Measurements from ENCODE around the gene SERPINA1. TPM values are rescaled to one million over a fixed set of nuclear protein-coding genes. Genes with fewer than 3 reads are reported as not detected.
A peak's percentile ranks its signal among the peaks of the same experiment; 100 is the strongest.
"Not testable (repeated sequence)": the region's sequence is repeated elsewhere in the genome, so short reads cannot be mapped to it uniquely, and the experiment has no call there.

The SERPINA1 gene
- total RNA-seq, 1 donor from 2014 or later = 348 TPM

DNA sequence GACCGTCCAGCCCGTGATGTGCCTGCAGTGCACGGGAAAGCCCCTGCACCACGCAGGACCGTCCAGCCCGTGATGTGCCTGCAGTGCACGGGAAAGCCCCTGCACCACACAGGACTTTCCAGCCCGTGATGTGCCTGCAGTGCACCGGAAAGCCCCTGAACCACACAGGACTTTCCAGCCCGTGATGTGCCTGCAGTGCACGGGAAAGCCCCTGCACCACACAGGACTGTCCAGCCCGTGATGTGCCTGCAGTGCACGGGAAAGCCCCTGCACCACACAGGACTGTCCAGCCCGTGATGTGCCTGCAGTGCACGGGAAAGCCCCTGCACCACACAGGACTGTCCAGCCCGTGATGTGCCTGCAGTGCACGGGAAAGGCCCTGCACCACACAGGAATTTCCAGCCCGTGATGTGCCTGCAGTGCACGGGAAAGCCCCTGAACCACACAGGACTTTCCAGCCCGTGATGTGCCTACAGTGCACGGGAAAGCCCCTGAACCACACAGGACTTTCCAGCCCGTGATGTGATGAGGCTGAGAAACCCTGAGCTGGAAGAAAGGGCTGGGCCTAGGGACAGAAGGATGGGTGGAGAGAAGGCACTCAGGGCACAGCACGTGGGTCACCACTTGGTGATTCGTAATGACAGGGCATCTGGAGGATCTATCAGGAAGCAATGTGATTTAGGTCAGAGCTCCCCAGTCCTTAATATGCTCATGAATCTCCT lies 42.2 kb downstream of the SERPINA1 start:
- DNase-seq (ENCODE audit: low spot score) = not testable (repeated sequence)

DNA sequence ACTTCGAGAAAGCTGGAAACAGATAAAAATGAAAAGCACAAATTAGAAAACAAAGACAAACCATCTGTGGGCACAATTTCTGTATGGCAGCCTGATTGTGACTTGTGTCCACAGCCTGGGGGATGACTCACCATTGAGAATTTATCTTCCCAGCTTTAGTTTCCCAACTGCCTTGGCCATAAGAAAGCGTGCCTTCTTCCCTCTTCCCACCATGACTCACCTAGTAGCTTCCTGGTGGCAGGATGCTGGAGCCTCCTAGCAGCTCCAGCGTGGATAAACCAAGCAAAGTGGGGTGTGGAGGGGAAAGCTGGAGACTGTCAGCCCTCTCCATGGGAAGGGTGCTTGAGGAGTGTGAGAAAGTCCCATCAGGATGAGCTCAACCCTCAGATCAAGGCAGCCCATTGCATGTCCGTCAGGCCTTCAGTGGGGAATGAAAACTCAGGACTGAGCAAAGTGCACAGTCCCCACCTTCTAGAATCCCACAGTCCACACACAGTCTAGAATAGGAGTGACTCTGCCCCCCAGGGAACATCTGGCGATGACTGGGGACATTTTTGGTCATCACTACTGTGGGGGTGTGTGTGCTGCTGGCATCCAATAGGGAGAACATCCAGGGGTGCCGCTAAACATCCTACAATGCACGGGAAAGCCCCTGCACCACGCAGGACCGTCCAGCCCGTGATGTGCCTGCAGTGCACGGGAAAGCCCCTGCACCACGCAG lies 42.9 kb downstream of the SERPINA1 start:
- peak; percentile 34 for DNase-seq (ENCODE audit: low spot score)

DNA sequence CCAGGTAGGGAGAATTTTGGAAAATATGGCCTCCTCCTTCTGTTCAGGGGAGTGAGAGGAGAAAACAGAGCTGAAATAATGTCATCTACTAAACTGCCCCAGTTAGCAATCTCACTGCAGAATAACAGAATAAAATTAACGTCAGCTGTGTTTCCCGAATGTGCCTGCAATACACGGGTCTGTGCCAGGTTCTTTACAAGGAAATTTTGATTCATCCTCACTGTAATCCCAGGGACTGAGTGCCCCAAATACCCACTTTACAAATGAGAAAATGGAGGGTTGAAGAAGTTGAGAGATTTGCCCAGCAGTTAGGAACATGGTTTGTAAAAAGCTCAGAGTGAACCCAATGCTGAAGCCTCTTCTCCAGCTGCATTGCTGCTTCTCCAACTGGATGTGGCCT lies 44.0 kb downstream of the SERPINA1 start:
- no peak for DNase-seq (ENCODE audit: low spot score)

DNA sequence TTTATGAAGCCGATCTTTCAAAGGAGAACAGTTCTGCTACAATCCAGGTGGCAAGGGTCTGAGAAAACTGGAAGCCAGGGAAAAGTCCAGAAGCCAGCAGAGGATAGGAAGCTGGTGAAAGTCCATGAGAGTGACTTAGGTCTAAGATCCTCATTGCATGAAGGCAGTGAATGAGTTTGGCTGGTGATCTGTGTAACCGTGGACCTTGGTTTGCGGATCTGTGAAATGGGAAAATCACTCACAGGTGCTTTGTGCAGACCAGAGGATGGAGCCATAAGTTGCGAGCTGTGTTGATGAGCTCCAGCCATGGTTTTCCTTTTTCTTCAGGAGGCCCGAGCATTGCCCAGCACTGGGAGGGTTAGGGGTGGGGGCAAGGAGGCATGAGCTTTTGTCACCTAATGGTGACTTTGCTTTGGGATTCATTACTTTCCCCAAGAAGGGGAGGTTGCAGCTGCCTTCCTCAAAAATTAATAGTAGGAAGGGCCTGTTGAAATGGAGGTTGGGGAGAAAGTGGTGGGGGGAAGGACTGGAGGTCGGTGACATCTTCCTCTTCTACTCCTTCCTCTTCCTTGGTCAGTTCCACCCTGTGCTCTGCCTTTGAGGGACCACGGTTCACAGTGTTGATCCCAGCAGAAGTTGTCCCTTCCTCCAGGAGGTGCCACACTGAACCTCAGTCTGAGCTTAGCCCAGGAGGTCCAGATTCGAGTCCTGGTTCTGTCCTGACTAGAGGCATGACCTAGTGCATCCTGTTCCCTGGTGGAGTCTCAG lies 45.0 kb downstream of the SERPINA1 start:
- no peak for DNase-seq (ENCODE audit: low spot score)

DNA sequence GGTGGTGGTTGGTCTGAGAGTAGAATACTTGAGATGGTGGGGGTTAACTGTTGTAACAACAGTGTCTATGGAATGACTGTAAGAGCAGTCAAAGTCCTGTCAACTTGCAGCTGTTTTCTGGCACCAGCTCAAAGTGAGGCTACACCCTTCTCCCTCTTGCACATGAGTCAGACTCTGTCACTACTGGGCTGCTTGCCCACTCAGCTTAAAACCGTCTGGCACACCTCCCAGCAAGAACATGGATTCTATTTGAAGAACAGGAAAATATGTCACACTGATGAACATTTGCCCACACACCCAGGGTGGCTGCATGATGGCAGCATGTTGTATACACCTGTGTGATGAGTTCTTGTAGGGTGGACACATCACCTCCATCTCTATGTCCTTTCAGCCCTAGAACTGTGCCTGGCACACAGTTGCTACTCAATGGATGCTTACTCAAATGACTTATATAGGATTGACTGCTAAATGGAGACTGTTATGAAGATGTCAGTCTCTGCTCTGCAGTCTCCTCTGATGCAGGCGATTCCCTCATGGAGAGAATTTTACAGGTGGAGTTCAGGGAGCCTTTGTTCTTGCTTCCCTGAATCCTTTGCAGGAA lies 46.0 kb downstream of the SERPINA1 start:
- DNase-seq (ENCODE audit: low spot score) = peak; percentile 94

DNA sequence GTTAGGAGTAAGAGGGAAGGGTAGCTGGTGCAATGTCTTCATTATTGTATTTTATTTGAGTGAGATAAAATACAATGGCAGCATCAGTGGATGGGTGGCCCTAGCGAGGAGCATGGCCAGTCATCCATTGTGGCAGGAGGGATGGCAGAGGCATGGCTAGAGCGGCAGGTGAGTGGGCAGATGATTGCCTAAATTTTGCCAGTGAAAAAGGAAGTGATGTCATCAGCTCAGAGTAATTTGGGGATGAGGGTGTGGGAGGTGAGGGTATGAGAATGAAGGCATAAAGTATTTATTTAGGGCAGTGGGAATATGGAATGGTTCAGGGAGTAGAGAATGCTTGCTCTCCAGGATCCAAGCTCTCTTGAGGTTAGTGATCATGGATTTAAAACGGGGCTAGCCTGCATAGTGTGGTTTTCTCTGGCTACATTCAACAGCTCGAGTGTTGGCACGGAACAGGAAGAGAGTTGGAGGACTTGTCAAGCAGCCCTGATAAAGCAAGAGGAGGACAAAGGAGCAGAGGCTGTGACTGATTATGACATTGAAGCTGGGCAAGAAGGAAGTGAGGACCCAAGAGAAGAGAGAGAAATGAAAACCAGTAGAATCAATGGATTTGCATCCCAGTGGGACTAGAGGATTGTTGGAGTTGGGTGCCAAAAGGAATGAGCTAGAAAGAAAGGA lies 46.6 kb downstream of the SERPINA1 start:
- DNase-seq (ENCODE audit: low spot score) = no peak

DNA sequence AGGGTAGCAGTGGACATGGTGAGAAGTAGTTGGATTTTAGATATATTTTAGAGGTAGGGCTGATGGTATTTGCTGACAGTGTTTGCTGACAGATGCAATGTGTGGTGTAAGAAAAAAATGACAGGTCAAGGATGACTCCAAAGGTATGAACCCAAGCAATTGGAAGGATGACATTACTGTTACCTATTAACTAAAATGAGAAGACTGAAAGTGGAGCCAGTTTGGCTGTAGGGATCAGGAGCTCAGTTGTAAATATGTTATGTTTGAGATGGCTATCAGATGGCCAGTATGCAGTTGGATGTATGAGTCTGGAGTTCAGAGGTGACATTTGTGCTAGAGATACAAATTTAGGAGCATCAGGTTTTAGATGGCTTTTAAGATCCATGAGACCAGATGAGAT lies 47.9 kb downstream of the SERPINA1 start:
- no peak for DNase-seq (ENCODE audit: low spot score)

DNA sequence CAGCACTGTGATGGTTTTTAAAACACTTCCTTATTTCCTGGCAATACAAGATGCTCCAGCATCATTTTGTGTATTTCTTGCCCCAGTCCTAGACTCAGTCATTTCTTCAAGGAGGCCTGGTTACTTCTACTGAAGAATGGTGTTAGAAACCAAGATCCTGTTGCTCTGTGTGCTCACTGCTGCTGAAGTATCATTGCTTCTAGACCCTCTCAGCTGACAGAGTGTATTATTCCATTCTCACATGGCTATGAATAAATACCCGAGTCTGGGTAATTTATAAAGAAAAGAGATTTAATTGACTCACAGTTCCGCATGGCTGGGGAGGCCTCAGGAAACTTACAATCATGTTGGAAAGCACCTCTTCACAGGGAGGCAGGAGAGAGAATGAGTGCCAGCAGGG lies 50.4 kb downstream of the SERPINA1 start:
- DNase-seq (ENCODE audit: low spot score) = no peak

DNA sequence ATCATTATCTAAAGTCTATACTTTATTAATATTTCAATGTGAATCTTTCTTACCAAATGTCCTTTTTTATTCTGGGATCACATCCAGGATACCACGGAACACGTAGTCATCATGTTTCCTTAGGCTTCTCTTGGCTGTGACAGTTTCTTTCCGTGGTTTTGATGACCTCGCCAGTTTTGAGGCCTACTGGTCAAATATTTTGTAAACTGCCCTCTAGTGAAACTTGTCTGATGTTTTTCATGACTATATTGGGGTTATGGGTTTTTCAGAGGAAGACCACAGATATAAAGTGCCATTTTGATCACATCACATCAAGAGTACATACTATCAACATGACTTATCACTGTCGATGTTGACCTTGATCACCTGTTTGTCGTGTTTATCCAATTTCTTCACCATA lies 51.1 kb downstream of the SERPINA1 start:
- no peak for DNase-seq (ENCODE audit: low spot score)

DNA sequence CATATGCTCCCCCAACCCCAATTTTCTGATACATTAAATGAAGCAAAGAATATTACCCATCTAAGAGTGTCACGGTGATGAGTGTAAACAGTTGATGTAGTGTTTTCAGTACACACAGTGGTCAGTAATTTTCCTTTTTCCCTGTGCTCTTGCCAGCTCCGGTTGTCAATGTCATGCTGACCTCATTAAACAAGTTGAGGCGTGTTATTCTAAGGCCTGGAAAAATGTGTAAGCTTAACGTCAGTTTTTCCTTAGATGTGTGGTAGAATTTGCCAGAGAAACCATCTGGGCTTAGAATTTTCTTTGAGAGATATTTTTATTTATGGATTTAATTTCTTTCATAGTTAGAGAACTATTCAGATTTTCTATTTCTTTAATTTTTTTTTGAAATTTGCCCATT lies 53.5 kb downstream of the SERPINA1 start:
- no peak for DNase-seq (ENCODE audit: low spot score)

DNA sequence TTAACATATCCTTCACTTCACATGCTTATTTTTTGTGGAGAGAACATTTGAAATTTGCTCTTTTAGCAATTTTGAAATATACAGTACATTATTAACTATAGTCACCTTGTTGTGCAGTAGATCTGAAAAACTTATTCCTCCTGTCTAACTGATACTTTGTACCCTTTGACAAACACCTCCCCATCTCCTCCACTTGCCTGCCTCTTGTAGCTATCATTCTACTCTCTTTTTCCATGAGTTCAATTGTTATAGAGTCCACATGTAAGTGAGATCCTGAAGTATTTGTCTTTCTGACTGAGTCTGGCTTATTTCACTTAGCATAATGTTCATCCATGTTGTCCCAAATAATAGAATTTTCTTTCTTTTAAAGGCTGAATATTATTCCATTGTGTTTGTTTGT lies 55.8 kb downstream of the SERPINA1 start:
- no peak for DNase-seq (ENCODE audit: low spot score)

DNA sequence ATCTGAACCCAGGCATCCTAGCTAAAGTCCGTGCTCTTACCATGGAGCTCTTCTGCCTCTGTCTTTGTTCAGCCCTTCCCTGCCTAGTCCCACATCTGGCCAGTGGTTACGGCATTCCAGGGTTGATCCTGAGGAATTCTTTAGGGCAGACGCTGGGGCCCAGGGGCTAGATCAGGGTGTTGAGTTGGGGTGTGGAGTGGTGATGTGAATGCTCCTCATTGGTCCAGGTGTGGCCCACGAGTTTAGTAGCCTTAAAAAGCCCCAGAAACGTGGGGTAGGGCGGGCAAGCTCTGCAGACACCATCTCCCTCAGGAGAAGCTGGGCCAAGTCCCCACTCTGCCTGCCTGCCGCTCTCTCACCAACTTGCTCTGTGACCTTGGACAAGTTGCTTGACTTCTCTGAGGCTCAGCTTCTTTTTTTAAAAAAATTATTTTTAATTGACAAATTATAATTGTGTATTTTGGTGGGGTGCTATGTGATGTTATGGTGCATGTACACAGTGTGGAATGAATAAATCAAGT lies 56.3 kb downstream of the SERPINA1 start:
- DNase-seq (ENCODE audit: low spot score) = no peak

DNA sequence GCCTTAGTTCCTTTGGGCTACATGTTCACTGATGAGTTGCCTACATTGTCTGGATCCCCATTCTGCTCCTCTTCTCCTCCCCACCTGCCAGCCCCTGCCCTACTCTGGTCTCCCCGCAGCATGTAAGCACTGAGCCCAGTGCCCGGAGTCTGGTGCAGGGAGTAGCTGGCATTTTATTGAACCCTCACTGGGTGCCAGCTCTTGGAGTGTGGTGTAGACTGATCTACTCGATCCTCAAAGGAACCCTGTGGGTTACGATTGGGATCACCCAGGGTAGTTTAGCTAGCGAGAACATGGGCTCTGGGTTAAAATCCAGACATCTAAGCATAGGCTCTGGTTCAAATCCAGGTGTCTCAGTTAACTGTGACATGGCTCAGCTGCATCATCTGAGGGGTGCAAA lies 56.9 kb downstream of the SERPINA1 start:
- DNase-seq (ENCODE audit: low spot score) = no peak

DNA sequence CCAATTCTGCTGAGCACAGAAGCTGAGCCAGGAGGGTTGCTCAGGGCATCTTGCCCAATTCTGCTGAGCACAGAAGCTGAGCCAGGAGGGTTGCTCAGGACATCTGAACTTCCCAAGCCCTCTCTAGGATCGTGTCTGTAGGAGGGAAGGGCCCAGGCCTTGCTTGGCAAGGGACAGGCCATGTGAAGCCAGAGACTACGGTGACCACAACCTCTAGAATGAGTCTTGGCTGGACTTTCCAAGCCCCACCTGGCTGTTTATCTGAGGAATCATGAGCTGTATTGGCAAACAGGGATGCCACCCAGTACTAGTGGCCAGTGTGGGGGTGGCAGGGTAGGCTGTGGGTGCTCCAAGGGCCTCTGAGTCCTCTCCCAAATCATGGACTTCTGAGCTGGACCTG lies 57.5 kb downstream of the SERPINA1 start:
- no peak for DNase-seq (ENCODE audit: low spot score)

DNA sequence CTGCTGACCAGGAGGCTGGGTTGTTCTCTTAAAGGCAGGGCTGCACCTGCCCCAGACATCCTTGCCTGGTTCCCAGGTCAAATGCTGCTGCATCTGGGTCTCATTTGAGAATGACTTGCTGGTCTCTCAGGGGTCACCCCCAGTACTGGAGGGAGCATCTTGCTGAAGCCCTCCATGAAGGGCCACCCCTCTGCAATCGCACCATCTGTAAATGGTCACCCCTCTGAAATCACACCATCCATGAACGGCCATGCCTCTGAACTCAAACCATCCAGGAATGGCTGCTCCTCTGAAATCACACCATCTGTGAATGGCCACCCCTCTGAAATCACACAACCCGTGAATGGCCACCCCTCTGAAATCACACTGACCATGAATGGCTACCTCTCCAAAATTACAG lies 58.0 kb downstream of the SERPINA1 start:
- no peak for DNase-seq (ENCODE audit: low spot score)

DNA sequence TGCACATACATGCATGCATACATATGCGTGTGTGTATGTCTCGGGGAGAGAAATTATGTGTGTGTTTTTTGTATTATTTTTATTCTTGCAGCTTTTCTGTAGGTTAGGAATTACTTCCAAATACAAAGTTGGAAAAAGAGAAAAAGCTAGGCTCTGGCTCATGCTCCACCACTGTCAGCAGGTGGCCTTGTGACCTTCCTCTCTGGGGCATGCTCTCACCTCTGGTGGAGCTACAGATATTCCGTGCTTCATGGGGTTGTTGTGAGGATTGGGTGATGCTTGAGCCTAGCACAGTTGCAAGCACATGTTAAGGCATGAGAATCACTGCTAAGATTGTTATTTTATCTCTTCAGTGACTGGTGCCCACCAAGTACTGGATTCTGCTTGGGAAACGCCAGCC lies 58.5 kb downstream of the SERPINA1 start:
- no peak for DNase-seq (ENCODE audit: low spot score)

DNA sequence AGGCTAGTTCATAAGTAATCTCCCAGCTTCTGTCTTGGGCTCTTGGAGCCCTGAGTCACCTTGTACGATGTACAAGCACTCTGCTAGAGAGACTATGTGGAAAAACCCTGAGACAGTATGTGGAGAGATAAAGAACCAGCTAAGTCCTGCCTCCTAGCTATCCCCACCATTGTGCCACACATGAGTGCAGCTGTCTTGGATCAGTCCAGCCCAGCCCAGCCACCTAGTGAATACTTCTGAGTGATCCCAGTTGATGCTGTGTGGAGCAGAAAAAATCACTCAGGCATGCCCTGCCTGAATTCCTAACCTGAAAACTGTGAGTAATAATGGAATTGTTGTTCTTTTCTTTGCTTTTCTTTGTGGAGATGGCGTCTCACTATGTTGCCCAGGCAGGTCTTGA lies 60.2 kb downstream of the SERPINA1 start:
- no peak for DNase-seq (ENCODE audit: low spot score)
